NT2/D1 (cell line): ENCODE data around the gene GEMIN8.

Experiments used
- SUZ12 ChIP-seq: IDR thresholded peaks from 2 replicates; pipeline ENCODE4 v1.6.1; 2011; ENCODE audit not compliant: insufficient read length, insufficient read depth; ENCODE audit errors: extremely low read depth
- YY1 ChIP-seq: IDR thresholded peaks from 2 replicates; pipeline ENCODE4 v1.6.1; 2011; ENCODE audit not compliant: insufficient read length, insufficient read depth

- TF ChIP-seq SUZ12 (no peak), YY1 (no peak)
Measured at GRCh38 chrX:14026121-14026520, 3.6 kb downstream of the GEMIN8 start.
